ENCODE results near the gene CCNJL. TPM values are rescaled to one million over a fixed set of nuclear protein-coding genes. Genes with fewer than 3 reads are reported as not detected.

CCNJL gene
- total and polyA plus RNA-seq, 2 experiments from 2014 or later, result 28.4 to 29.2 TPM

GRCh38 chr5:160347448-160347847 is 35.1 kb upstream of the CCNJL start (continued):
- TF ChIP-seq CTCF (conservative IDR thresholded peaks at IDR 0.05; ENCODE audit: low read depth in 2 of 2), result no peak
- no peak for TF ChIP-seq ZNF114 (CRISPR knock-in tag; IDR thresholded peaks at IDR 0.05)
- no peak for TF ChIP-seq ZNF331 (CRISPR knock-in tag; IDR thresholded peaks at IDR 0.05; ENCODE audit: low read depth)
- no peak for TF ChIP-seq REST (IDR thresholded peaks at IDR 0.05; ENCODE audit: unreplicated experiment)
- no peak for TF ChIP-seq STAT1 (IDR thresholded peaks at IDR 0.05; ENCODE audit: unreplicated experiment)

DNA sequence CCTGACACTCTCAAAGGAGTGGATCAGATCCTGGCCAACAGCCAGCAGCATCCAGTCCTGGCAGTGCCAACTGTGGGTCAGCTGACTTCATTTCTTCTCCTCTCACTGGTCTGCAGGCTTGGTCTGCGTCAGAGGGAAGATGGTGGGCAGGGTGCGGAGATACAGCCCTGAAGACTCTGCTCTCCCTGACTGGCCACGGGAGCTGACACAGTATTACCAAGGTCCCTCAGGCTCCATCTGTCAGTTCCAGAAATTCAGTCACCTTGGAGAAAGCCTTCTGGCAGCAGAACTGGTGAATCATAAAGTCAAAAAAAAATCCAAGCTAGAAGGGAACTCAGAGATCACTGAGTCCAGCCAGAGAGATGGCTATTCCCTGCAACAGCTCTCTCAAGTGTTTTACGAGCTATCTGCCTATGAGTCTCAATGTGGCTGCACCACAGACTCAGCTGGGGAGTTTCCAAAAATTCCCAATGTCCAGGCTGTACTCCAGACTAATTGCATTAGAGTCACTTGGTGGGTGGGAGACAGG is 30.1 kb upstream of the CCNJL start:
- H3K9me2 ChIP-seq (ENCODE audit: insufficient read depth), result 0 out of 2 replicates have a peak, but pooled peaks cover 4% of the 10 kb centered on the region
- Mint-ChIP-seq H3K9me3 (no peaks in the 10 kb centered on the region), H3K36me3 (ENCODE audit: low read depth) (no peaks in the 10 kb centered on the region), H3K4me1 (peaks cover 13% of the 10 kb centered on the region), H3K4me3 (no peak overlapping the region), H3K27me3 (ENCODE audit: insufficient read depth, low read depth, poor library complexity) (peaks cover 2% of the 10 kb centered on the region), H3K27ac (no peak overlapping the region)
- H3K27ac ChIP-seq (ENCODE audit: low read depth), result no peak overlapping the region
- DNase-seq (ENCODE audit: low spot score) (no peak), ATAC-seq (no peak)
- no peaks in the 10 kb centered on the region for H4K20me1 ChIP-seq (replicated peaks; ENCODE audit: insufficient read depth)
- no peak overlapping the region for H3K4me2 ChIP-seq
- H3K27me3 ChIP-seq (ENCODE audit: insufficient read depth), result no peaks in the 10 kb centered on the region
- H3K79me2 ChIP-seq (replicated peaks; ENCODE audit: insufficient read depth), result no peaks in the 10 kb centered on the region
- peaks cover 10% of the 10 kb centered on the region for H3K4me1 ChIP-seq (ENCODE audit: insufficient read depth)
- H3F3A ChIP-seq (replicated peaks; ENCODE audit: low read depth), result no peaks in the 10 kb centered on the region
- no peaks in the 10 kb centered on the region for H3K36me3 ChIP-seq (ENCODE audit: insufficient read depth)
- H3K4me3 ChIP-seq, result no peak overlapping the region
- H2AFZ ChIP-seq, result no peak overlapping the region
- no peak for TF ChIP-seq POLR2AphosphoS5 (IDR thresholded peaks at IDR 0.05; ENCODE audit: low read depth)
- no peak for TF ChIP-seq REST (IDR thresholded peaks at IDR 0.05; ENCODE audit: unreplicated experiment)
- TF ChIP-seq EZH2 (IDR thresholded peaks at IDR 0.05; ENCODE audit: low read depth, unreplicated experiment), result no peak
- no peak for TF ChIP-seq EZH2phosphoT487 (IDR thresholded peaks at IDR 0.05; ENCODE audit: unreplicated experiment)
- no peak for TF ChIP-seq STAT1 (IDR thresholded peaks at IDR 0.05; ENCODE audit: unreplicated experiment)
- TF ChIP-seq ZNF114 (CRISPR knock-in tag; IDR thresholded peaks at IDR 0.05), result no peak
- TF ChIP-seq ZNF331 (CRISPR knock-in tag; IDR thresholded peaks at IDR 0.05; ENCODE audit: low read depth), result no peak
- TF ChIP-seq CREB1 (CRISPR knock-in tag; IDR thresholded peaks at IDR 0.05; ENCODE audit: low read depth), result no peak
